GM21529 (cell line): ENCODE results near the gene CD2.
A peak's percentile ranks its signal among the peaks of the same experiment; 100 is the strongest.

Experiments used
- ATAC-seq: cut with Tn5 transposase; IDR thresholded peaks from one replicate; pipeline ENCODE4 v1.9.1; 2021; ENCODE audit not compliant: unreplicated experiment

Gene CD2

DNA sequence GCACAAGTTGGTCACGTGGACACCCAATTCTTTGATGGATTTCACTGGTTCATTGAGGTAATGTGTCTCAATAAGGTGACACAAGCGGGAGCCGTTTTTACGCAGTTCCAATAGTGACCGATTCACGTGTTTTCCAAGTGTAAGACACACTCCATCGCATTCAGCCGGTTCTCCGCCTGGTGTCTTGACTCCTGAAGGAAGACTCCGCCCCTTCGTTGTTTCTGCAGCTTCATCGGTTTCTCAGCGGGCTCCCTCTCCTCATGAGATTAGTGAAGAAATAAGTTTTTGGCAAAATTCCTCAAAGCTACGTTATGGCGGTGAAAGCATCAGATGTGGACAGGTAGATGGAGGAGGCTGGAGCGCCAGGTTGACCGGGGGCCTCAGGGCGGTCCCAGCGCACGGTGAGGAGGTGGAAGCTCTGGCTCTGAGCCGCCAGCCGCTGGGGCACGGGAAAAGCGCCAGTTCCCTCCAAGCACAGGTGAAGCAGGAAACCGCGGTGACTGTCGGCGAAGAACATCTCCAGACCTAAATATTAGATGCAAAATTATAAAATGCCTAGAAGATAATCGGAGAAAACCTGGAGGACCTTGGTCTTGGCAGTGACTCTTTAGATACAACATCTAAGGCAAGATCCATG, 21.0 kb downstream of the CD2 start:
- ATAC-seq, result no peak

DNA sequence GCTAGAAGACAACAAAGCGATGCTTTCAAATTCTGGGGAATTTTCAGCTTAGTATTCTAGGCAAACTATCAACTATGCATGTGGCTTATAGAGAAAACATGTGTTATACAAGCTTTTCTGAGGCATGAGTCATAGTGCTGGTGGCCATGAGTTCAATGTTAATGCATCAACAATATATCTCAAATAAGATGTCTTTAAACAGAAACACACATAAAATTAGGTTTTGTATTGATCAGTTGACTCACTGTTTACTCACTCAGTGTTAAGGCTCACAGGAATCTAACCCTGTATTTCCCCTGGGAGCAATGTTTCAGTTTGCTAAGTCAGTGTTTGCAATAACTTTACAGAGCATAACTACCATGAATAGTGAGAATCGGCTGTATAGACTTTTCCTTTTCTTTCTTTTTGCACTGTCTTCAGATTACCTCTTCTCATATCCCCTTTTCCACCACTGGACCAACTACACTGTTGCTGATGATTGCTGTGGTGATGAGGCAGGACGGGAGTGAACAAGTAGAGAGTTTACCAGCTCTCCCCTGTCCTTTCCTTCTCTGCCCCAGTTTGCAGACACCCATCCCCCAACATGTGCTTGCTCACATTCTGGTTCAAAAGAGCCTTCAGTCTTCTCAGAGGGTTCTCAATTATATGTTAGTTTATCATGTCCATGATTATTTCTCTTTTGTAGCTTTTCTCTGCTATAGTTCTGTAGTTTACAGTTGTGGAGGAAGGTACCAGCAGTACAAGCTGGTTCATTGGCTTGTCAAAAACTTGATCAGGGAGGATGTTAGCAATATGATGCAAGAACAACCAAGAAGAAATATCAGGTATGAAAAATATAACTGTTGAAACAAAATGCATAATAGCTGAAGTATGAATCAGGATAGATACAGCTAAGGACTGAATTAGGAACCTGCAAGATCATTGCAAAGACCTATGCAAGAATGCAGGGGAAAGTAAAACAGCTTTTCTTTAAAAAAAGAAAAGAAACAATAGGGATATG, 23.9 kb downstream of the CD2 start:
- no peak for ATAC-seq

DNA sequence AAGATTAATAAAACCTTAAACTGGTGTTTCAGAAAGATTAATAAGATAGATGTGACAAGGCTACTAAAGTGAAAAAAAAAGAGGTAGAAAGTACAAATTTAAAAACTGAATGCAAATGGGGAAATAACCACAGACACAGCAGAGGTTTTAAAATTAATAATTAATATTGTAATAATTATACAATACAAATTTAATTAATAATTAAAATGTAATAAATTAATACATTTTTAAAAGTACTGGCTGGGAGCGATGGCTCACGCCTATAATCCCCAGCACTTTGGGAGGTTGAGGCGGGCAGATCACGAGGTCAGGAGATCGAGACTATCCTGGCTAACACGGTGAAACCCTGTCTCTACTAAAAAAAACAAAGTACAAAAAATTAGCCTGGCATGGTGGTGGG, 26.8 kb downstream of the CD2 start:
- ATAC-seq, result no peak

DNA sequence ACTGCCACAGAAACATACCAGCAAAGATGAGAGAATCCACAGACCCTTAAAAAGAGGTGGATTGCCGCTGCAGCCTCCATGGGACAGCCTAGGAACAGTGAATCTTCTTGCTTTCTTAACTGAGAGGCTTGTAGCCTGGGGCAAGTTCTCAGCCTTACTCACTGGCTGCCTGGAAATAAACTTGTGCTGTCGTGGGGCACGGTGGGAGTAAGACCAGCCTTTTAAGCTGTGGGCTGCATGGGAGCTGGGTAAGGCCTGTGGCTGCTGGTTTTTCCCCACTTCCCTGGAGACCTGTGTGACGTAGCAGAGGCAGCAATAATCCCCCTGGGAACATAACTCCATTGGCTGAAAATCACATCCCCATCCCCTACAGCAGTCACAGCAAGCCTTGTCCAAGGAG, 30.8 kb downstream of the CD2 start:
- ATAC-seq, result no peak

DNA sequence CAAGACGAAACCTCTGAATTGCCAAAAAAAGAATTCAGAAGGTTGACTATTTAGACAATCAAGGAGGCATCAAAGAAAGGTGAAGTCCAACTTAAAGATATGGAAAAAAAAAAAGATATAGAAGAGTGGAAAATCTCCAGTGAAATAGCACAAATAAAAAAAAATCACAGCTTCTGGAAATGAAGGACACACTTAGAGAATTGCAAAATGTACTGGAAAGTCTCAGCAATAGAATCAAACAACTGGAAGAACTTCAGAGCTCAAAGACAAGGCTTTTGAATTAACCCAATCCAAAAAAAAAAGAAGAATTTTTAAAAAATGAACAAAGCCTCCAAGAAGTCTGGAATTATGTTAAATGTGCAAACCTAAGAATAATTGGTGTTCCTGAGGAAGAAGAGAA, 31.8 kb downstream of the CD2 start:
- ATAC-seq, result no peak

DNA sequence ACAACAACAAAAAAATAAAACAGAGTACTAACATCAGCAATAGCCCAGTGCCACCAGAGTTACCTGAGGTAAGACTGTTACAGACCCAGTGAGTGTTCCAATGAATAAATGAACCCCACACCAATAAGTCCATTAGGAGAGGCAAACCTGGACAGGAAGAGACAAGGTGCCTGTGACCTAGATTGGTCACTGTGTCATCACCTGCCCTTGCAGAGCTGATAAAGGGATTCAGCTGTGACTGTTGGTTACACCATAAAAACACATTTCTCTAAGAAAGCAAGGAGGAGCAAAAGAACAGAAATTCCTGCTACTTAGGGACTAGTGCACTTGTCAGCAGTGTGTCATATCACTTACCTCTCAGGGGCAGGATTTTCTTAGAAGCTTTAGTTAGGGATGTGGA, 37.5 kb downstream of the CD2 start:
- ATAC-seq, result no peak

DNA sequence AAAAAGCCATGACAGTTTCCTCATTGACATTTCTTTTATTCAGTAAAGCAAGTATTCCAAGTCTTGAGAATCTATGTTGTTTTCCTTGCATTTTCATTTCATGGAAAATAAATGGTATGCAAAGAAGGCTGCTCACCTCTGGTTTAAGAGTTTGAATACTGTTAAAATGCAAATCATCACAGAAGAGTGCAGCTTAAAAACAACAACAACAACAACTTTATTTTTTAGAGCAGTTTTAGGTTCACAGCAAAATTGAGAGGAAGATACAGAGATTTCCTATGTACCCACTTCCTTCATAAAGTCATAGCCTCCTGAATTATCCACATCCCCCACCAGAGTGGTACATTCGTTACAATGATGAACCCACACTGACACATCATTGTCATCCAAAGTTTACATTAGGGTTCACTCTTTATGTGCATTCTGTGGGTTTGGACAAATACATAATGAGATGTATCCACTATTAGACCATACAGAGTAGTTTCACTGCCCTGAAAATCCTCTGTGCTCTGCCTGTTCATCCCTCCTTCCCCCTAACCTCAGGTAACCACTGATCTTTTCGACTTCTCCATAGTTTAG, 39.2 kb downstream of the CD2 start:
- no peak for ATAC-seq

DNA sequence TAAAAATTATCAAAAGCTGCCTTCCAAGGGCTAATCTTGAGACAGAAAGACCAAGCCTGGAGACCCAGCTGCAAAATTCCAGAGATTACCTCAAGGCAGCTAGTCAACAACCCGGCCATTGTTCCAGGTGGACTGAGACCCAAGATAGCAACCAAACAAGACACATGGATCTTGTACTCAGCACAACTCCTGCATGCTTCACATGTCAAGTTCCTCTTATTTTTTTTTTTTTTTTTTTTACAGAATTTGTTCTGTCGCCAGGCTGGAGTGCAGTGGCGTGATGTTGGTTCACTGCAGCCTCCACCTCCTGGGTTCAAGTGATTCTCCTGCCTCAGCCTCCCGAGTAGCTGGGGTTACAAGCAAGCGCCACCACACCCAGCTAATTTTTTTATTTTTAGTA, 40.1 kb downstream of the CD2 start:
- ATAC-seq, result no peak

DNA sequence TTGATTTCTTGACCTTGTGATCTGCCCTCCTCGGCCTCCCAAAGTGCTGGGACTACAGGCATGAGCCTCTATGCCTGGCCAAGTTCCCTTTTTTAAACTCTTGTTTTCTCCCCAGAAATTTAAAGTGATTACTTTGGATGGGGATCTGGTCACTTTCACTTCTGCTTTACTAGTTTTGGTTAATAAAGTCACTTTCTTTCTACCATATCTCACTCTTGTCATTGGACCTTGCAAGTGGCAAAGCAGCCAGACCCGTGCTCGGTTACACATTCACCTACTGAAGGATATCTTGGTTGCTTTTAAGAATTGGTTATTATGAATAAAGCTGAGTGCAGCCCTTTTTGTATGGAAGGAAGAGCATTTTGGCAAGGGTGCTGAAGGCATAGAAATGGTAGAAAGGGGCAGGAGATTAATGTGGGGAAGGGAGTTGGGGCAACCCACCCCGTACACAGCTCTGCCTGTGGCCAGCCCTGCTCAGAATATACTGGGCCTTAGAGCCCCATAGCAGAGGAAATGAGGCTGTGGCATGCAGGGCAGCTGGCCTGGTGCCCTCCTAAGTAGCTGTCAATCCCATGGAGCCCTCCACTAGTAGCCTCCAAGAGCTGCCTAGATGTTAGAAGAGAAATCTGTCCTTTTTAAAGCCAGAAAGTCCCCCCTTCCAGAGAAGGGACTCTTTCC, 40.7 kb downstream of the CD2 start:
- peak; percentile 94 for ATAC-seq

DNA sequence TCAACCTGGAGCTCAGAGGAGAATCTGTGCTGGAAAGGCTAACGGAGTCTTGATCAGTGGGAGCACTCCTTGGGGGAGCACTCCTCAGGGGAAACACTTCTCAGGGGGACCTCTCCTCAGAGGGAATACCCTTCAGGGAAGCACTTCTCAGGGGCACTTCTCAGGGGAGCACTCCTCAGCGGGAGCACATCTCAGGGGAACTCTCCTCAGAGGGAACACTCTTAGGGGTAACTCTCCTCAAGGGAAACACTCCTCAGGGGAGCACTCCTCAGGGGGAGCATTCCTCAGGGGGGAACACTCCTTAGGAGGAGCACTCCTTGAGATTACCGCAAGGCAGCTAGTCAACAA, 41.2 kb downstream of the CD2 start:
- ATAC-seq, result no peak

DNA sequence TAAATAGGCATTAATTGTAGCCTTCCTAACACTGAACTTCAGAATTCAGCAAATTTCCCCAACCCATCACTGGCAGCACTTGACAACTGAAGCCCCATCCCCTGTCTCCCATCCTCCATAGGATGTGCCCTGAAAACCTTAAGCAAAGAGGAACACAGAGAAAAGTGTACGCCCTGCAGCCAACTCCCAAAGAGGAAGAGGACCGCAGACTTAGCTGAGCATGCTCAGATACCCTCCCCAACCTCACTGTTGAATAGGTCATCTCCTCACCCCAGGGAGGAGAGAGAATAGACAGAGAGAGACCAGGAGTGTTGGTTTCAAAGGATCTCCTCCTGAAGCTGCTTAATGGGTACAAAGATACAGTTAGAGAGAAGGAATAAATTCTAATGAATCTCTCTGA, 50.5 kb downstream of the CD2 start:
- no peak for ATAC-seq

DNA sequence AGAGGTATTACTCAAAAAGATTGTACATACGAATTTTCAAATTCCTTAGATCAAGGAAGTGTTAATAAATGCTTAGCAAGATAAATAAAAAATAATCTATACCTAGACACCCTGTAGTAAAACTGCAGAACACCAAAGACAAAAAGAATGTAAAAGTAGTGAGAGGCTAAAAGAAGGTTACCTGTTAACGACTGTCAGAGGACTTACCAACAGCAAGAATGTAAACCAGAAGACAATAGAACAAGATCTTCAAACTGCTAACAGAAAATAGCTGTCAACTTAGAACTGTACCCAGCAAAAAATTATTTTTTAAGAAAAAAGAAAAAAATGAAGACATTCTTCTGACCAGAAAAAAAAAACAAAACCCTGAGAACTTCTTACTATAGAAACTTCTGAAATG, 51.2 kb downstream of the CD2 start:
- ATAC-seq, result no peak

DNA sequence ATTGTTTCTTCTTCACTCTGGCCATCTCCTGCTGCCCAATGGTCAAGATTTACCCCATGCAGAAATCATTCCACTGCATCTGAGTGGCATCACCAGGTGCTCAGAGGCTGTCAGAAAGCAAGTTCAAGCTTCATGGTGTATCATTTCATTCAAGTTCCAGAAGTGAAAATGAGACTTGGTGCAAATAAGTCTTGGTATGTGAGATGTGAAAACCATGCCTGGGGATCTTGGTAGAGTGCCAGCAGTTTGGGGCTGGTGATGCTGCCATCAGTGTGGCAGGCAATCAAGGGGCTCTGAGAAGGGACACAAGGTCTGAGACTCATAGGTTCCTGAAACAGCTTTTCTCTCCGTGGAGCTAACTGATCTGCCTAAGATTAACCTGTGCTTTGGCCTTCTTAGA, 52.0 kb downstream of the CD2 start:
- ATAC-seq, result peak; percentile 79

DNA sequence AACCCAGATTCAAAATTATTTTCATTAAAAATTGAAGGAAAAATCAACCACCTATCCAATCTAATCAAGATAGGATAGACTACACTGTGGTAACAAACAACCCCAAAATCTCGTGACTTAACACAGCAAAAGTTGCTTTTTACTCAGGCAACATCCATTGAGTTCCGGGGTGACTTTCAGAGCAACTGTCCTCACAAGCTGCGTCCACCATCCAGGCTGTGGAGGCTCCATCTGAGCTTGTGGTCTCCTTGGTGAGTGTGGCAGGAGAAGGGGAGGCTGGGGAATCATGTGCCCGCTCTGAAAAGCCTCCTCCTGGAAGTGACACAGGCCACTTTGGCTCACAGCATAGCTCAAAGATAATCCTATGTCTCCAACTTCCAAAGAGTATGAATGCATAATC, 52.4 kb downstream of the CD2 start:
- ATAC-seq, result no peak

DNA sequence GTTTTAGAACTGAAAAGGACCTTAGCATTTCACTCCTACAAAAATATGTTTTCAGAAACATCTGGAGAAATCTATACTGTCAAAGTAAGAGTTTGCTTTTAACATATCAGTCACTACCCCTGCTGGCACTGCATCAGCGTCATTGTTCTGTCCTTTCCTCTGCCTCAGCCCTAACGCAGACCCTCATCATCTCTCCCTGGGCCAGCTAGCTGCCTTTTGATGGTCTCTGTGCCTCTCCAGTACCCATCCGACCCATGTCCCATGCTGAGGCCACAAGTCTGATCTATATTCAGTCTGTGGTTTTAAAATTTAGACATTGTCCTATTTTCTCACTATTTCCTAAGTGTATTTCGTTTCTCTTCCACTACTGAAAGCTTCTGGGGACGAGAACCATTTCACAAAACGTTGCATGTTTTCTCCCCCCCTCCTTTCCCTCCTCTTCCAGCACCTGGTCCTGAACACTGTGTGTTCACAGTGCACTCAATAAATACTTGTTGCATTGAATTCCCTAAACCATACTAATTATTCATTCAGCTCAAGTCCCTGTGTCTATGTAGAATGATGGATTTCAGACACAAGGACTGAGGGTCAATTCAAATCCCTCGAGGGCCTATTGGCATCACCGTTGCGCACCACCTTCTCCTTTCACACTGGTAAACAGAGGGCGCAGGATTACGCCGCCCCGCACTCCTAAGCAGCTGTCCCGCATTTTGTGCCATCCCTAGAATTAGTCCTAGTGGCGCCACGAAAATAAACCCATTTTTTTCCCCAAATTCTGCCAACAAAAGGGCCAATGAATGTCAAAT, 53.4 kb downstream of the CD2 start:
- ATAC-seq, result no peak

DNA sequence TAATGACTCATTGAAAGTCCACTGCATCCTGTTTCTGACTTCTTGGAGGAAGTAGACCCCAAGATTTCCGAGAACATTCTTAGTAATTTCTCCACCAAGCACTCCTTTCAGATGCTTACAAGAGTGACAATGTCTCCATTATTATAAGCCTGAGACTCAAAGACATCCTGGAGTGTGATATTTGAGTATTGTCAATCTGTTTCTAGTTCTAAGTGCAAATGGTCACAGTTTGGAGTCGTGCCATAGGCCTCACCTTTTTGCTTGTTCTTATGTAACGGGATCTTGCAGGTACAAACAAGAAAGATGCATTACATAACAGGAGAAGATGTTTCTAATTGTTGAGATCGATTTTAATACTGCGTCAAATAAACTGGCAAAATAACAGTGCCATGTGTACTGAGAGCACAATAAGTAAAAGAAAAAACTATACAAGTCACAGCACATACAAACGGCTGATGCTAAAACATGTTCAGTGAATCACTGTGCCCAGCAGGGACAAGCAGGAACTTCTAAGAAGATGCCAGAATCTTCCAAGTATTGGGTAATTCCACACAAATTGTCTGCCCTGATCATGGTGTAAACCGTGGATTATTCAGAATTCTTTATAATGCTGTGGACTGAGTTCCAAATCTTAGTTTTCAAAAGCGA, 54.1 kb downstream of the CD2 start:
- no peak for ATAC-seq

DNA sequence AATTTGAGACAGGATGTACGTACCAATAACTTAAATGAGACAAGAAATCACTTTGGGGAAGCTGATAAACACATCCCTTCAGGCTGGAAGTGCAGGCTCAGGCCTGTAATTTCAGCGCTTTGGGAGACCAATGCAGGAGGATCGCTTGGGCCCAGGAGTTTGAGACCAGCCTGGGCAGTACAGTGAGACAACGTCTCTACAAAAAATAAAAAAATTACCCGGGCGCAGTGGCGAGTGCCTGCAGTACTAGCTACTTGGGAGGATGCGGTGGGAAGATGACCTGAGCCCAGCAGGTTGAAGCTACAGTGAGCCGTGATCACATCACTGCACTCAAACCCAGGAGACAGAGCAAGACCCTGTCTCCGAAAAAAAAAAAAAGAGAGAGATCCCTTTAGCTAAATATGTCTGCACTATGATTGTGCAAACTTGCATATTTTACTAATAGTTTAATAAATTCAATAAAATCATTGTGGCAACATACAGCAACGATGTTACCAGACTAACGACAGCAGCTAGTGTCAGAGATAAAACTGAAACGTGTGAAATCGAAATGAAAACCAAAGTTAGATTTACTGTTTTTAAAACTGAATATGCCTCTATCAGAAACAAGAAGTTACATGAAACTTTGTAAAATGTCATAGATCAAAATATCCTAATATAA, 54.7 kb downstream of the CD2 start:
- ATAC-seq, result no peak

DNA sequence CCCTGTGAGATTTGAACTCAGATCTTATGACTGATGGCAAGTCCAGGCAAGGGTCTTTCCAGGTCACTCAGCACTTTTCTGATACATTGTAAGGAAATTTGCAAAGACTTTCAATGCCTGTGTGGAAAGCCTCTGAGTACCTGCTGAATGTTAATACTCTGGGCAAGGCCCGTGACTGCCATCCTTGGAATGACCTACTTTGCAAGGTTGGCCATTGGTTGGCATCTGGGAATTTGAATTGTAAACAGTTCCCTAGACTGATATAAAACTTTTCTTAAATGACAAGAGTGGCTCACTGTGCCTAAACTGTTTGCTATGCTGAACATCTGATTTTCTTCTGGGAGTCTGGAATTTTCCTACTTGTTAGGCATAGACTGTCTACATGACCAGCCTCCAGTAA, 57.1 kb downstream of the CD2 start:
- no peak for ATAC-seq

DNA sequence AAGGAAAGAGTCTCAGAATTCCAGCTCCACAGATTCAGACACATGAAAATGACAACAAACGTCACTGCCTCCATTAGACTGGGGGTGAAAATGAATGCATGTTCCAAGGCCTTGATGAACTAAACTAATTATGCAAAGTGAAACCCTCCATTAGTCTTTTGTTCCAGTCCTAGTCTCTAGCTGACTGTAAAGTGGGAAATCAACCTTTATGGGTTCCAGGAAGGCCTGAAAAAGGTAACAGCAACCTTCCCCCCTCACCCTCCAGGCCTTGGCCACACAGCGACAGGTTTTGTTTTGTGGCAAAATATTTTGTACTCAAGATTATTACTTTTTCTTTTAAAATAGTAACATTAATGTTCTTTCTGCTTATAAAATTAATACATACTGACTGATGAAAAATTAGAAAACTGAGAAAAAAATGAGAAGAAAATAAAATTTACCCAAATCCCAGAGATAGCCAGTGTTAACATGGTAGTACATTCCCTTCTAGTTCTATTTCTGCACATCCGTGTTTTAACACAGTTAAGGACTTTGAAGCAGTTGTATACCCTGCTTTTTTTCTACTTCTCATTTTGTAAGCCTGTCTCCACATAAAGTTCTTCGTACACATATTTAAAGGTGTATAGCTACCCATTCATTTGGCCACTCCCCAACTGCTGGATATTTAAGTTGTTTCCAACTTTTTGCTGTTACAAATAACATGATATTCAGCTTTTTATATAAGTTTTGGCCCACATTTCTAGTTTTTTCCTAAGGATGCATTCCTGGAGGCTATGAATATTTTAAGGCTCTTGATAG, 60.9 kb downstream of the CD2 start:
- ATAC-seq, result no peak
